Sigmoid colon (tissue), 7 donors: ENCODE data around the gene TASOR2. TPM values are rescaled to one million over a fixed set of nuclear protein-coding genes. Genes with fewer than 3 reads are reported as not detected.
A peak's percentile ranks its signal among the peaks of the same experiment; 100 is the strongest.

Source experiments
- DNase-seq: peaks from one replicate; pipeline ENCODE4 v3.0.0-alpha.2; 2019
- H3K27ac ChIP-seq, 4 donors: fragments of 200-600 bp; sonication (generic); one replicate each; pipeline ENCODE4 v1.5.1; 2016 to 2019; ENCODE audit warnings: mild to moderate bottlenecking in 1 of 4
- H3K27me3 ChIP-seq, 3 donors: fragments of 200-600 bp; sonication (generic); one replicate each; pipeline ENCODE4 v1.5.1; 2019; ENCODE audit warnings: mild to moderate bottlenecking in 1 of 3
- H3K36me3 ChIP-seq, 4 donors: fragments of 200-600 bp; sonication (generic); one replicate each; pipeline ENCODE4 v1.5.1; 2016 to 2019
- H3K4me1 ChIP-seq, 4 donors: fragments of 200-600 bp; sonication (generic); one replicate each; pipeline ENCODE4 v1.5.1; 2017 to 2019
- H3K4me3 ChIP-seq, 4 donors: fragments of 200-600 bp; sonication (generic); one replicate each; pipeline ENCODE4 v1.5.1; 2017 to 2019; ENCODE audit warnings: mild to moderate bottlenecking in 2 of 4, moderate library complexity in 1 of 4
- H3K9me3 ChIP-seq, 4 donors: fragments of 200-600 bp in 3 of 4; sonication (generic) in 3 of 4; one replicate each; pipeline versions ENCODE4 v1.5.1 to v1.6.1; 2013 to 2019
- CTCF ChIP-seq, 4 experiments: fragments of 450-650 bp in 3 of 4; fragments of 200-600 bp in 1 of 4; IDR thresholded peaks; one replicate each; pipeline ENCODE4 v1.5.1; 2016 to 2019; ENCODE audit warnings: antibody characterized with exemption in 4 of 4, mild to moderate bottlenecking in 3 of 4, moderate library complexity in 2 of 4
- EP300 ChIP-seq, 4 donors: sonication (generic); formaldehyde crosslinking; IDR thresholded peaks; one replicate each; pipeline ENCODE4 v1.6.1; 2017; ENCODE audit warnings: antibody characterized with exemption in 4 of 4
- POLR2A ChIP-seq, 2 donors: fragments of 450-650 bp; IDR thresholded peaks; one replicate each; pipeline ENCODE4 v1.6.1; 2016; ENCODE audit warnings: antibody characterized with exemption in 2 of 2, mild to moderate bottlenecking in 2 of 2, moderate library complexity in 2 of 2
- POLR2AphosphoS5 ChIP-seq, 4 donors: sonication (generic); formaldehyde crosslinking; IDR thresholded peaks; one replicate each; pipeline ENCODE4 v1.6.1; 2017; ENCODE audit warnings: antibody characterized with exemption in 4 of 4
- WGBS, 2 donors: extraction: QIAGEN DNeasy Blood & Tissue Kit; methylation state at CpG; one replicate each; pipeline ENCODE4 v1.1.7; 2013; 5-methylcytosine and 5-hydroxymethylcytosine counted together
- intact Hi-C: fragments of 100-400 bp; cut with DNase I; formaldehyde crosslinking; loops from one replicate; pipeline ENCODE4 v1.15.1; 2023
- polyA plus RNA-seq, 3 donors: library from polyadenylated mRNA; stranded (reverse); fragments of 200-250 nt; gene quantifications; one replicate each; pipeline ENCODE4 v1.2.3, GENCODE V29; 2013
- total RNA-seq, 4 donors: library from RNA; depleted of rRNA; stranded (reverse); fragments of >200 nt; gene quantifications; one replicate each; pipeline ENCODE4 v1.1.0, GENCODE V29; 2016
- donor health status: healthy with polysubstance abuse.
- donor health status: Bipolar disorder and iron deficiency.
- donor health status: healthy.

TASOR2 gene
- total and polyA plus RNA-seq, 7 donors = 3.5 to 66.7 (median 56.6) TPM

DNA sequence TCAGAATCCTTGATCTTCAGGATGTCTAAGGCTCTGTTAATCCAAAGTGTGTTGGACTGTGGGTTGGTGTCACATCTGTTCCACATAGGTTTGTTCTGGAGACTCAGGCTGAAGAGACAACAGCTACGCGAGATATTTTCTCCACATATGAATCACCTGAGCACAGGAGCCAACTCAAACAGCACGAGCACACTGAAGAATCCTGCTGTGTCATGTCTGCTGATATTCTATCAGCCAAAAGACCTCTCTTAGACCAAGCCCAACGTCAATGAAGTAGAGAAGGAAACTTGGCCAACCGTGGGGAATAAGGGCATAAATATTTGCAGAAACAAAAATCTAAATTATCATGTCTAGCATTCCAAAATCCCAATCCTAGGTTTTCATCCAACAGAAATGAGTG, 2.7 kb upstream of the TASOR2 start:
- no peak for TF ChIP-seq POLR2AphosphoS5 (IDR thresholded peaks at IDR 0.05)
- TF ChIP-seq CTCF (IDR thresholded peaks at IDR 0.05) = no peak
- no peak for TF ChIP-seq EP300 (IDR thresholded peaks at IDR 0.05)
- TF ChIP-seq POLR2A (IDR thresholded peaks at IDR 0.05) = no peak

DNA sequence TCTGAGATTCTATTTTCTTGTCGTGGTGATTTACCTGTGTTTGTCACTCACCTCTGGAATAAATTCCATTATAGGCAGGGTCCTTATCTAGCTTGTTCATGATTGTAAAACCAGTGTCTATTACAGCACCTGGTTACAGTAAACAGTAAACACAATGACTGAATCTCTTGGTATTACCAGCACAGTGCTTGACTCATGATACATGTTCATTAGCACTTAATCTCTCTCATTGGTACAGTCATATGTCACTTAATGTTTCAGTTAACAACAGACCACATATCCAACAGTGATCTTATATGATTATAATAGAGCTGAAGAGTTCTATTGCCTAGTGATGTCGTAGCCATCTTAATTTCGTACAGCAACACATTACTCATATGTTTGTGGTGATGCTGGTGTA, 1.6 kb upstream of the TASOR2 start:
- intact Hi-C loops = loop anchor here (5.0 kb wide), 1 partner anchor 236 kb away; no protein-coding TSS in a partner anchor
- H3K4me1 ChIP-seq = peaks cover 0 to 25% (median 16%) of the 10 kb centered on the region in 4 donors
- DNase-seq = no peak
- 70 to 82% methylated on average over 3 of the region's 3 CpGs for WGBS, 2 donors
- TF ChIP-seq POLR2AphosphoS5 (IDR thresholded peaks at IDR 0.05) (no peak), POLR2A (IDR thresholded peaks at IDR 0.05) (no peak), EP300 (IDR thresholded peaks at IDR 0.05) (no peak), CTCF (IDR thresholded peaks at IDR 0.05) (no peak)
- no peaks in the 10 kb centered on the region for H3K9me3 ChIP-seq
- H3K36me3 ChIP-seq = no peaks in the 10 kb centered on the region
- H3K4me3 ChIP-seq = no peak overlapping the region
- no peaks in the 10 kb centered on the region for H3K27me3 ChIP-seq
- H3K27ac ChIP-seq = no peak overlapping the region

More for the DNA sequence above, 2.7 kb upstream of the TASOR2 start:
- no peak overlapping the region for H3K27ac ChIP-seq
- DNase-seq = no peak
- peaks cover 0 to 20% (median 14%) of the 10 kb centered on the region in 4 donors for H3K4me1 ChIP-seq
- 81 to 85% methylated on average over 5 of the region's 5 CpGs for WGBS, 2 donors
- H3K4me3 ChIP-seq = no peak overlapping the region
- H3K27me3 ChIP-seq = no peaks in the 10 kb centered on the region
- no peaks in the 10 kb centered on the region for H3K36me3 ChIP-seq
- intact Hi-C loops = loop anchor here (5.0 kb wide), 1 partner anchor 235 kb away; no protein-coding TSS in a partner anchor
- H3K9me3 ChIP-seq = no peaks in the 10 kb centered on the region

DNA sequence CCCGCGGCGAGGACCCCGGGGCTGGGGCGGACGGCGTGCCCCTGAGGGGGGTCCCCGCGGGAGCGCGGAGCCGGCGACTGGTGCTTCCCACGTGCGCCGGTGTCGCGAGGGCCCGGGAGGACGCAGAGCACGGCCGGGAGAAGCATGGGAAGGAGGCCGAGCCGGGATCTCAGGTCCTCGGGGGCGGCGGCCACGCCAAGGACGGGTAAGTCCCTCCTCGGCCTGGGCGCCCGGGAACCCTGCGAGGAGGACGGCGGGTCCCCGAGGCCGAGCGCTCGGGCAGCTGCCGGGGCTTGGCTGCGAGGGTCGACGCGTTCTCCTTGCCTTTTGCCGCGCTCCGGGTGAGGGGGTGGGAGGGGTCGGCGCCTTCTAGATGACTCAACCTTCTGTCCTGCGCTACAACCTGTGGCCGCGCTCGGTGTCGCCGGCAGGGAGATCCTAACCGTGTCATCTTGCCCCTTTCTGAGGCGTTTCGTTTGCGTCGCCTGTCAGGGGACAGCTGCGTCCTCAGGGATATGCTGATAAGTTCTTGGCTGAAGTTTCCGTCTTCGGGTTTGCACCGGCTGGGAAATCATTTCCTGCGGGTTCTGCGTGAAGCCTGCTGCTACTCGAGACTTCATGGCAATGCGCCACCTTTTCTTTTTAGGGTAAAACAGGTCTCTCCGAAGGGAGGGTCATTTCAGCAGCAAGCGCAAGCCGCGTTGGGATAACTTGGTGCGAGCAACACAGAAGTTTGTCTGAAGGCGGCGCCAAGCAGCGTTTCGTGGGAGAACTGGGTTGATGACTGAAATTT, 529 bp downstream of the TASOR2 start:
- peak overlapping the region; percentile 83 to 92 (median 90) for H3K27ac ChIP-seq
- peak; percentile 81 for DNase-seq
- H3K36me3 ChIP-seq = no peaks in the 10 kb centered on the region
- intact Hi-C loops = loop anchor here (1.0 to 5.0 kb wide), 4 partner anchors 128 to 238 kb away; partner anchors contain the start of genes ANKRD16 and GDI2
- H3K9me3 ChIP-seq = no peaks in the 10 kb centered on the region
- peak in 3 of 4 experiments; percentile 24 to 26 (median 25) for TF ChIP-seq CTCF (IDR thresholded peaks at IDR 0.05)
- no peak for TF ChIP-seq EP300 (IDR thresholded peaks at IDR 0.05)
- peak in 2 of 4 donors; percentile 12 to 27 for TF ChIP-seq POLR2AphosphoS5 (IDR thresholded peaks at IDR 0.05)
- no peak for TF ChIP-seq POLR2A (IDR thresholded peaks at IDR 0.05)
- peak overlapping the region; percentile 74 to 94 (median 86) for H3K4me3 ChIP-seq
- peaks cover 0 to 25% (median 16%) of the 10 kb centered on the region in 4 donors for H3K4me1 ChIP-seq
- no peaks in the 10 kb centered on the region for H3K27me3 ChIP-seq
- 0% methylated on average over 77 of the region's 77 CpGs for WGBS, 2 donors

GRCh38 chr10:5685764-5686240, 1.2 kb downstream of the TASOR2 start:
- TF ChIP-seq POLR2A (IDR thresholded peaks at IDR 0.05) (no peak), EP300 (IDR thresholded peaks at IDR 0.05) (no peak), CTCF (IDR thresholded peaks at IDR 0.05) (no peak)
- 1 to 3% methylated on average over 10 of the region's 10 CpGs for WGBS, 2 donors
- Histone ChIP-seq H3K4me1 (peaks cover 0 to 25% (median 16%) of the 10 kb centered on the region in 4 donors), H3K36me3 (no peaks in the 10 kb centered on the region), H3K27ac (peak overlapping the region; percentile 83 to 92 (median 90)), H3K27me3 (no peaks in the 10 kb centered on the region), H3K4me3 (peak overlapping the region; percentile 74 to 94 (median 86)), H3K9me3 (no peaks in the 10 kb centered on the region)
- intact Hi-C loops = loop anchor here (1.0 to 2.0 kb wide), 2 partner anchors 127 to 187 kb away; partner anchors contain the start of gene GDI2
- no peak for DNase-seq
